ENCODE measurements around the gene MYO5B.

GRCh38 chr18:50009773-50010335 is 185.1 kb downstream of the MYO5B start:
- peak; percentile 23 to 71 (median 53) for TF ChIP-seq CTCF (IDR thresholded peaks at IDR 0.05)
- no peak for TF ChIP-seq POLR2A (IDR thresholded peaks at IDR 0.05)

Measured in thyroid gland (tissue), 4 donors.